ENCODE measurements around the gene RIPOR3.

Gene RIPOR3

DNA sequence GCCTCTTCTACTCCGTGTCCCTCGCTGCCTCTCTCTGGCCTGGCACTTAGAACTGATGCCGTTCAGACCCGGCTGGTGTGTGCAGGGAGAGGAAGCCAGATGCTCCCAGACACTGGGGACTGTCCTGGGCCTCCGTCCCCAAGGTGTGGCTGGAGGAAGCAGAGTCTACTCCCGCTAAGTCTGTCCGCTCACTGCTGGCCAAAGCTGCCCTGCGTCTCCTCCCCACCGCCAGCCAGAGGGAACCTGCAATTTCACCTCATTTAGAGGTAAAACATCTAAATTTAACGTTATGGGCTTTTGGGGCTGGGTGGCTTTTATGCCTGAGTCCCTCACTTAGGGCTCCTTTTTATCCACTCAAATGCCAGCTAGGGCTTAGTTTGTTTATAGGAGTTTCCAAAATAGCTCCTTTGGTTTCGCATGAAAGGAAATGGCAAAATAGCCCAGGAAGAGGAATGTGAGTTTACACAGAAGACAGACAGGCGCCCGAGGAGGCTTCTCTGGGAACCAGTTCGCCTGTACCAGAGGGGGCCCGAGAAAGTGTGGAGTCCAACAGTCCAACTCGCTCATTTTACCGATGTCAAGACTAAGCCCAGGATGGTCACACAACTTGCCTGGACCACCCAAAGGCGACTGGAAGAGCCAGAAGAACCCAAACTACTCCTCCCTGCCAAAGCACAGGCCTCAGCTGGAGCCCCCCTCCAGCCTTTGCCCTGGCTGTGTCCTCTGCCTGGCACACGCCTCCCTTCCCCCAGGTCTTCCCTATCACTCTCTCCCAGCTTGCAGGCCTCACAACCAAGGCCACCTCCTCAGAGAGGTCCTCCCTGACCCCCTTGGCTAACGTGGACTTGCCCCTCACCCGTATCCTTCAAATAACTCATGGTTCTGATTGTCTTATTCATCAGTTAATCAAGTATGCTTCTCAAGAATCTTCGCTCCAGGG, 54.5 kb downstream of the RIPOR3 start:
- TF ChIP-seq, protein P1, sequence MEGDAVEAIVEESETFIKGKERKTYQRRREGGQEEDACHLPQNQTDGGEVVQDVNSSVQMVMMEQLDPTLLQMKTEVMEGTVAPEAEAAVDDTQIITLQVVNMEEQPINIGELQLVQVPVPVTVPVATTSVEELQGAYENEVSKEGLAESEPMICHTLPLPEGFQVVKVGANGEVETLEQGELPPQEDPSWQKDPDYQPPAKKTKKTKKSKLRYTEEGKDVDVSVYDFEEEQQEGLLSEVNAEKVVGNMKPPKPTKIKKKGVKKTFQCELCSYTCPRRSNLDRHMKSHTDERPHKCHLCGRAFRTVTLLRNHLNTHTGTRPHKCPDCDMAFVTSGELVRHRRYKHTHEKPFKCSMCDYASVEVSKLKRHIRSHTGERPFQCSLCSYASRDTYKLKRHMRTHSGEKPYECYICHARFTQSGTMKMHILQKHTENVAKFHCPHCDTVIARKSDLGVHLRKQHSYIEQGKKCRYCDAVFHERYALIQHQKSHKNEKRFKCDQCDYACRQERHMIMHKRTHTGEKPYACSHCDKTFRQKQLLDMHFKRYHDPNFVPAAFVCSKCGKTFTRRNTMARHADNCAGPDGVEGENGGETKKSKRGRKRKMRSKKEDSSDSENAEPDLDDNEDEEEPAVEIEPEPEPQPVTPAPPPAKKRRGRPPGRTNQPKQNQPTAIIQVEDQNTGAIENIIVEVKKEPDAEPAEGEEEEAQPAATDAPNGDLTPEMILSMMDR (IDR thresholded peaks at IDR 0.05), result no peak
- no peaks in the 10 kb centered on the region for H3K36me3 ChIP-seq
- H3K27me3 ChIP-seq, result no peaks in the 10 kb centered on the region
- H3K9me3 ChIP-seq, result no peaks in the 10 kb centered on the region
- H3K27ac ChIP-seq, result no peak overlapping the region
- peaks cover 7 to 15% of the 10 kb centered on the region in 2 experiments for H3K4me1 ChIP-seq (ENCODE audit: control insufficient read depth in 1 of 2, insufficient read depth in 1 of 2, low read depth in 1 of 2, low read length in 1 of 2)
- no peak overlapping the region for H3K4me3 ChIP-seq (ENCODE audit: low read depth in 1 of 2, low read length in 1 of 2)

DNA sequence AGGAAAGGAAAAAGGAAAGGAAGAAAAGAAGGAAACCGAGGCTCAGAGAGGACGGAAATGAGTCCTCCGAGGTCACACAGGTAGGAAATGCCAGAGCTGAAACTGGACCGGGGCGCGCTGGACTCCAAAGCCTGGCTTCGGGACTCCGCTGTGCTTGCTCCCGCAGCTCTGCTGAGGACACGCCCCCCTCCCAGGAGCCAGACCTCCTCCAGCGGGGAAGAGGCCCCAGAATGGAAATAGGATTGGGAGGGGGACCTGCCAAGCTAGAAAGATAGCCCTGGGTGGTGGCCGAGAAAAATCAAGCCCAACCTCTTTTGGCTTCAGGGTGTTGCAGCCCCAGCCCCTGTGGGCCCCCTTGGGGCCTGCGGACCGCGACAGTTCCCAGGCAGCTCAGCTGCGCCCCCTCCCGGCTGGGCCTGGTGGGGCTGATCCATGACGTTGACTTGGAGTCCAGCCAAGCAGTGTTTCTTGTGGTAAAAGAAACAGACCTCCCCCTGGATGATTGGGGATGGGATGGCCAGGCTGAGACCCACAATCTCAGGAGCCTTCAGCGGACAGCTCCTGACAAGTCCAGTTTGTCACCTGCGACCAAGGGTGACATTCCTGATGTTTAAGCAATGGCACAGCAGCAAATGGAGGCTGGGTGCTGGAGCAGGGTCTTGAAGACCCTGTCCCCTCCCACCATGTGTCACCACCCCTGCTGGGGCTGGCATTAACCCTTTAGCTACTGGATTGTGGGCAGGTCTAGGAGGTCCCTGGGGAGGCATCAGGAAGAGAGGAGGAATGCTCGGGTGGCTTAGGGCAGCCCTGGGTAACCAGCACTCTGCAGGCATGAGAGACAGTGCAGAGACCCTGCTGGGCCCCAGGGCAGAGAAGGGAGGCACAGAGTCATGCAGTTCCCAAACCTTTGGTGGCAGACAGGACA, 55.4 kb downstream of the RIPOR3 start:
- Histone ChIP-seq H3K4me1 (ENCODE audit: control insufficient read depth in 1 of 2, insufficient read depth in 1 of 2, low read depth in 1 of 2, low read length in 1 of 2) (peaks cover 7 to 15% of the 10 kb centered on the region in 2 experiments), H3K4me3 (ENCODE audit: low read depth in 1 of 2, low read length in 1 of 2) (no peak overlapping the region), H3K27ac (no peak overlapping the region), H3K36me3 (no peaks in the 10 kb centered on the region), H3K9me3 (no peaks in the 10 kb centered on the region), H3K27me3 (no peaks in the 10 kb centered on the region)
- TF ChIP-seq, protein P1 (IDR thresholded peaks at IDR 0.05), result peak; percentile 68

DNA sequence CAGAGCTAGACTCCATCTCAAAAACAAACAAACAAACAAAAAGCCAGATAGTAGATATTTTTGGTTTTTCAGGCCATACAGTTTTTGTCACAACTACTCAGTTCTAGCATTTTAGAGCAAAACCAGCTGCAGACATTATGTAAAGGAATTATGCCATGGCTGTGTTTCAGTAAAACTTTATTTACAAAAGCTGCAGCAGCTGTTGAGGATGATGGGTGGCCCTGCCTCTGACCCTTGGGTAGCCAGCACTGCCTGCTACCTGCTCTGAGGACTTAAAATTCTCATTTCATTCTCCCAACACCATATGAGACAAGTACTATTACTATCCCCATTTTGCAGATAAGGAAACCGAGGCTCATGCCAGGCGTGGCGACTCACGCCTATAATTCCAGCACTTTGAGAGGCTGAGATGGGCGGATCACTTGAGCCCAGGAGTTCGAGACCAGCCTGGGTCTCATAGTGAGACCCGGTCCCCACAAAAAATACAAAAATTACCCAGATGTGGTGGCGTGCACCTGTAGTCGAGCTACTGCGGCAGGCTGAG, 56.3 kb downstream of the RIPOR3 start:
- H3K4me1 ChIP-seq (ENCODE audit: control insufficient read depth in 1 of 2, insufficient read depth in 1 of 2, low read depth in 1 of 2, low read length in 1 of 2), result peaks cover 7 to 15% of the 10 kb centered on the region in 2 experiments
- H3K27me3 ChIP-seq, result no peaks in the 10 kb centered on the region
- no peaks in the 10 kb centered on the region for H3K36me3 ChIP-seq
- no peak overlapping the region for H3K27ac ChIP-seq
- H3K9me3 ChIP-seq, result no peaks in the 10 kb centered on the region
- H3K4me3 ChIP-seq (ENCODE audit: low read depth in 1 of 2, low read length in 1 of 2), result no peak overlapping the region
- TF ChIP-seq, protein P1 (IDR thresholded peaks at IDR 0.05), result no peak

DNA sequence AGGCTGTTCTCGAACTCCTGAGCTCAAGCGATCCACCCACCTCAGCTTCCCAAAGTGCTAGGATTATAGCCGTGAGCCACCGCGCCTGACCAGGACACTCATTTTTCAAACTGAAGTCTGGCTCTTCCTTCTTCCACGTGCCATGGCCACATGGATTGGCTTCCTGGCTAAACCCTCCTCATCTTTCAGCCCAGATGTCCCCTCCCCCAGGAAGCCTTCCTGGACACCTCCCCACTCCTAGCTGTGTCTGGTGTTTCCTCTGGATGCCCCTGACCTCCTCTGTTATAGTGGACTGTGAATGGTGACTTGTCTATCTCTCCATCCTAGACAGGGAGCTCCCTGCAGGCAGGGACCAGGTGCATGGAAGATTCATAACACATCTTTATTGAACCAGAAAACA, 57.2 kb downstream of the RIPOR3 start:
- H3K4me1 ChIP-seq (ENCODE audit: control insufficient read depth in 1 of 2, insufficient read depth in 1 of 2, low read depth in 1 of 2, low read length in 1 of 2), result peaks cover 7 to 15% of the 10 kb centered on the region in 2 experiments

DNA sequence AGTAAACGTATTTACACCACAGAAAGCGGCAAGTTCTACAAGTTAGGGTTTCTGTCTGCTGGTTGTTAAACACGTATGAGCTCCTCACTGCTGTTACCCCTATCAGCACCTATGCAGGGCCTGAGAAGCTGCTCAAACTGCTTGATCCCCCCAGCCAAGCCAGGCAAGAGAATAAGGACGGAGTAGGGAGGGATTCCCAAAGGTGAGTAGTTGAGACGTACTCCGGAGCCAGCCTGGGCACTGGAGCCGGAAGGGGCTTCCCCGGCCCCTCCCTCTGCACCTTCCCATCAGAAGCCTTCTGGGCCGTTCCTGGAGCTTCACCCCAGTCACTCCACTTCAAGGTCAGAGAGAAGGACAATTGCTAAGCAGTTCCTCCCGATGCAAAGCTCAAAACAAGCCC, 58.0 kb downstream of the RIPOR3 start:
- no peaks in the 10 kb centered on the region for H3K9me3 ChIP-seq
- peaks cover 7 to 15% of the 10 kb centered on the region in 2 experiments for H3K4me1 ChIP-seq (ENCODE audit: control insufficient read depth in 1 of 2, insufficient read depth in 1 of 2, low read depth in 1 of 2, low read length in 1 of 2)
- no peak overlapping the region for H3K27ac ChIP-seq
- H3K36me3 ChIP-seq, result no peaks in the 10 kb centered on the region
- no peaks in the 10 kb centered on the region for H3K27me3 ChIP-seq
- H3K4me3 ChIP-seq (ENCODE audit: low read depth in 1 of 2, low read length in 1 of 2), result no peak overlapping the region
- TF ChIP-seq, protein P1 (IDR thresholded peaks at IDR 0.05), result no peak

More for the DNA sequence above, 57.2 kb downstream of the RIPOR3 start:
- H3K9me3 ChIP-seq, result no peaks in the 10 kb centered on the region
- no peaks in the 10 kb centered on the region for H3K36me3 ChIP-seq
- H3K4me3 ChIP-seq (ENCODE audit: low read depth in 1 of 2, low read length in 1 of 2), result no peak overlapping the region
- TF ChIP-seq, protein P1 (IDR thresholded peaks at IDR 0.05), result no peak
- H3K27ac ChIP-seq, result no peak overlapping the region
- no peaks in the 10 kb centered on the region for H3K27me3 ChIP-seq
